Fibroblast of lung (primary cell): Measurements from ENCODE around the gene INPP1. TPM values are rescaled to one million over a fixed set of nuclear protein-coding genes. Genes with fewer than 3 reads are reported as not detected.

Source experiments
- DNase-seq, 2 donors: peaks; one replicate each; pipeline versions ENCODE4 v3.0.0 to v3.0.0-alpha.2; 2010; ENCODE audit warnings: low read depth in 2 of 2
- H2AFZ ChIP-seq: 2 replicates; pipeline ENCODE4 v1.5.1; 2012; ENCODE audit warnings: low read length, control low read depth, inconsistent platforms
- H3K27ac ChIP-seq: 2 replicates; pipeline ENCODE4 v1.5.1; 2011; ENCODE audit warnings: low read length, control low read depth; ENCODE audit not compliant: insufficient read depth
- H3K27me3 ChIP-seq: 2 replicates; pipeline ENCODE4 v1.5.1; 2011; ENCODE audit warnings: mild to moderate bottlenecking, low read length; ENCODE audit not compliant: control insufficient read depth, insufficient read depth
- H3K36me3 ChIP-seq: 2 replicates; pipeline ENCODE4 v1.5.1; 2011; ENCODE audit warnings: low read length; ENCODE audit not compliant: control insufficient read depth, insufficient read depth
- H3K4me1 ChIP-seq: 2 replicates; pipeline ENCODE4 v1.5.1; 2011; ENCODE audit warnings: low read length; ENCODE audit not compliant: control insufficient read depth, insufficient read depth; ENCODE audit errors: extremely low read depth
- H3K4me2 ChIP-seq: 2 replicates; pipeline ENCODE4 v1.5.1; 2011; ENCODE audit warnings: low read length, control low read depth; ENCODE audit not compliant: insufficient read depth; ENCODE audit errors: extremely low read depth
- H3K4me3 ChIP-seq, 4 experiments: fragments of 200-600 bp in 1 of 4; sonication (generic) in 1 of 4; replicated peaks in 1 of 4; 2 replicates each; pipeline ENCODE4 v1.5.1; 2011 to 2016; ENCODE audit warnings: low read length in 4 of 4, low read depth in 3 of 4, mild to moderate bottlenecking in 3 of 4, control low read depth in 2 of 4, inconsistent platforms in 1 of 4, mixed read lengths in 1 of 4; ENCODE audit not compliant: insufficient read depth in 1 of 4; ENCODE audit errors: control extremely low read depth in 1 of 4
- H3K79me2 ChIP-seq: 2 replicates; pipeline ENCODE4 v1.5.1; 2012; ENCODE audit warnings: mild to moderate bottlenecking, low read length, inconsistent platforms; ENCODE audit not compliant: control insufficient read depth, insufficient read depth
- H3K9ac ChIP-seq: 2 replicates; pipeline ENCODE4 v1.5.1; 2011; ENCODE audit warnings: mild to moderate bottlenecking, low read length, control low read depth; ENCODE audit not compliant: insufficient read depth
- H3K9me3 ChIP-seq: 2 replicates; pipeline ENCODE4 v1.5.1; 2012; ENCODE audit warnings: low read depth, low read length; ENCODE audit not compliant: control insufficient read depth, insufficient read depth
- H4K20me1 ChIP-seq: 2 replicates; pipeline ENCODE4 v1.5.1; 2011; ENCODE audit warnings: low read length; ENCODE audit not compliant: control insufficient read depth, insufficient read depth; ENCODE audit errors: extremely low read depth
- CTCF ChIP-seq, 2 donors: IDR thresholded peaks in 1 of 2; conservative IDR thresholded peaks in 1 of 2; 1 replicate in 1 of 2; 2 replicates in 1 of 2; pipeline ENCODE4 v1.5.1; 2011 to 2012; ENCODE audit warnings: low read length in 2 of 2, control low read depth in 1 of 2, inconsistent platforms in 1 of 2, low read depth in 1 of 2, mild to moderate bottlenecking in 1 of 2
- EZH2 ChIP-seq: IDR thresholded peaks from 2 replicates; pipeline ENCODE4 v1.5.1; 2012; ENCODE audit warnings: low read length, control low read depth, mild to moderate bottlenecking; ENCODE audit errors: missing control alignments
- polyA plus RNA-seq, 2 donors: library from polyadenylated mRNA; depleted of rRNA in 1 of 2; stranded (reverse) in 1 of 2; unstranded in 1 of 2; fragments of >200 nt; gene quantifications; 2 replicates each; pipeline ENCODE4 v1.2.1, GENCODE V29; 2011 to 2012; ENCODE audit warnings: missing spikeins in 1 of 2
- total RNA-seq: library from RNA; depleted of rRNA; stranded (reverse); fragments of >200 nt; gene quantifications from 2 replicates; pipeline ENCODE4 v1.2.1, GENCODE V29; 2014

INPP1 gene
- total and polyA plus RNA-seq, 2 donors (not counting 1 experiment from before 2014, with no cell fraction given) = 14.0 to 16.4 TPM

- Histone ChIP-seq H3K4me3 (no peak overlapping the region), H3K4me2 (no peak overlapping the region), H3K9me3 (no peaks in the 10 kb centered on the region), H3K79me2 (peaks cover 2% of the 10 kb centered on the region), H3K36me3 (no peaks in the 10 kb centered on the region), H3K27me3 (no peaks in the 10 kb centered on the region), H3K4me1 (peaks cover 3% of the 10 kb centered on the region), H4K20me1 (no peaks in the 10 kb centered on the region), H3K27ac (no peak overlapping the region), H2AFZ (no peak overlapping the region), H3K9ac (no peak overlapping the region)
- TF ChIP-seq EZH2 = no peak
- TF ChIP-seq CTCF (conservative IDR thresholded peaks at IDR 0.05 in 1 of 2, IDR thresholded peaks at IDR 0.05 in 1 of 2; ENCODE audit: low read depth in 1 of 2, low read length in 2 of 2) = no peak
- DNase-seq = no peak
Measured at GRCh38 chr2:190362894-190363293, 19.5 kb downstream of the INPP1 start.

- DNase-seq = no peak
- no peaks in the 10 kb centered on the region for H3K27me3 ChIP-seq
- H3K4me3 ChIP-seq = no peak overlapping the region
- no peak overlapping the region for H3K27ac ChIP-seq
- H3K4me2 ChIP-seq = no peak overlapping the region
- TF ChIP-seq CTCF (conservative IDR thresholded peaks at IDR 0.05 in 1 of 2, IDR thresholded peaks at IDR 0.05 in 1 of 2; ENCODE audit: low read depth in 1 of 2, low read length in 2 of 2) = no peak
- no peak for TF ChIP-seq EZH2
- H4K20me1 ChIP-seq = no peaks in the 10 kb centered on the region
- no peaks in the 10 kb centered on the region for H3K79me2 ChIP-seq
- no peaks in the 10 kb centered on the region for H3K36me3 ChIP-seq
- no peak overlapping the region for H3K9ac ChIP-seq
- no peak overlapping the region for H2AFZ ChIP-seq
- no peaks in the 10 kb centered on the region for H3K9me3 ChIP-seq
- H3K4me1 ChIP-seq = no peaks in the 10 kb centered on the region
Measured at GRCh38 chr2:190365499-190366204, 22.3 kb downstream of the INPP1 start.

GRCh38 chr2:190366248-190366753, 22.9 kb downstream of the INPP1 start:
- TF ChIP-seq EZH2 (no peak), CTCF (conservative IDR thresholded peaks at IDR 0.05 in 1 of 2, IDR thresholded peaks at IDR 0.05 in 1 of 2; ENCODE audit: low read depth in 1 of 2, low read length in 2 of 2) (no peak)

More at GRCh38 chr2:190366248-190366753, 22.9 kb downstream of the INPP1 start:
- Histone ChIP-seq H3K36me3 (no peaks in the 10 kb centered on the region), H3K27ac (no peak overlapping the region), H3K27me3 (no peaks in the 10 kb centered on the region), H3K9me3 (no peaks in the 10 kb centered on the region), H3K4me2 (no peak overlapping the region), H3K4me3 (no peak overlapping the region), H3K9ac (no peak overlapping the region), H3K79me2 (no peaks in the 10 kb centered on the region), H3K4me1 (no peaks in the 10 kb centered on the region), H2AFZ (no peak overlapping the region), H4K20me1 (no peaks in the 10 kb centered on the region)
- no peak for DNase-seq
